ENCODE data around the gene IDH3B.
A peak's percentile ranks its signal among the peaks of the same experiment; 100 is the strongest.
"Not testable (repeated sequence)": the region's sequence is repeated elsewhere in the genome, so short reads cannot be mapped to it uniquely, and the experiment has no call there.

IDH3B gene

DNA sequence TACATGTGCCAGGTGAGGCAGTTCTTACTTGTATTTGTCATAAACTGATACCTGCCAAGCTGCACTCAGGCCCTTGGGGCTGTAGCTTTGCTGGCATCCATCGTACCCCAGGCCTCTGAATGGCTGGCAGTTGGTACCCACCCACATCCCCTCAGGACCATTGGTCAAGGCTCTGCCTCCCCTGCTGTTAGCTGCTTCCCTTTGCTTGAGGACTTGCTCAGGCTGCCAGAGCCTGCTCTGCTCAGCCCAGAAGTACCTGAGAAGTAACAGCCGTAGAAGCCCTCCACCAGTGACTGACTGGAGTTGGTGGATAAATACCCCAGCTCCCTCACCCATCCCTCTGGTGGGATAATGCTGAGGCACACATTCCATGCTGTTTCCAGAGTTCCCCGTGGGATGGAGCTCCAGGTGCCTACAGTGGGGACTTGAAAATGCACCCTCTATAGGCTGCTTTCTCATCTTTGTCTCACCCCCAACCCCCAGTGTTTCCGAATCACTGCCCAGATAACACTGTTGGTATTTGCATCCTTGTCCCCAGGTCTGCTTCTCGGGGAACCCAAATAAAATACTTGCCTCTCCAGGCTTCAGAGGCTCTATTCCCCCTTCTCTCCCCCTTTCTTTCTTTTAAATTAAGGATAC, 35.9 kb upstream of the IDH3B start:
- no peak for TF ChIP-seq POLR2A (IDR thresholded peaks at IDR 0.05; ENCODE audit: low read length)
- TF ChIP-seq GATA1 (IDR thresholded peaks at IDR 0.05; ENCODE audit: low read depth, low read length): no peak
- no peak for DNase-seq

DNA sequence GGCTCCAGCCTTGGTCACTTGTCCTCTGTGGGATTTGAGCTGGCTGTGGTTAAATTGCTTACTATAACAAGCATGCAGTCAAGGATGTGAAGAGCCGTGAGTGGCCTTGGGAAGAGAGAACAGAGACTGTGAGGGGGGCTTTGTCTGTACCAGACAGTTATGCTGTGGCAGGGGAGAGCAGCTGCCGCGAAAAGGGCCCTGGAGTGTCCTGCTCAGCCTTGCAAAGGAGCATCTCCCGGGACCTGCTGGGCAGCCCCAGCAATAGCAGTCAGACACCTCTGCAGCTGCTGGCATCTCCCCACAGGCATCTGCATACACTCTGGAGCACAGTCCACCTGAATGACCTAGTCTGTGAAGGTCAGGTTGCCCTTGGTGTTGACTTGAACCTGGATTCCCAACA, 34.9 kb upstream of the IDH3B start:
- TF ChIP-seq POLR2A (IDR thresholded peaks at IDR 0.05; ENCODE audit: low read length): no peak
- no peak for TF ChIP-seq GATA1 (IDR thresholded peaks at IDR 0.05; ENCODE audit: low read depth, low read length)
- no peak for DNase-seq

DNA sequence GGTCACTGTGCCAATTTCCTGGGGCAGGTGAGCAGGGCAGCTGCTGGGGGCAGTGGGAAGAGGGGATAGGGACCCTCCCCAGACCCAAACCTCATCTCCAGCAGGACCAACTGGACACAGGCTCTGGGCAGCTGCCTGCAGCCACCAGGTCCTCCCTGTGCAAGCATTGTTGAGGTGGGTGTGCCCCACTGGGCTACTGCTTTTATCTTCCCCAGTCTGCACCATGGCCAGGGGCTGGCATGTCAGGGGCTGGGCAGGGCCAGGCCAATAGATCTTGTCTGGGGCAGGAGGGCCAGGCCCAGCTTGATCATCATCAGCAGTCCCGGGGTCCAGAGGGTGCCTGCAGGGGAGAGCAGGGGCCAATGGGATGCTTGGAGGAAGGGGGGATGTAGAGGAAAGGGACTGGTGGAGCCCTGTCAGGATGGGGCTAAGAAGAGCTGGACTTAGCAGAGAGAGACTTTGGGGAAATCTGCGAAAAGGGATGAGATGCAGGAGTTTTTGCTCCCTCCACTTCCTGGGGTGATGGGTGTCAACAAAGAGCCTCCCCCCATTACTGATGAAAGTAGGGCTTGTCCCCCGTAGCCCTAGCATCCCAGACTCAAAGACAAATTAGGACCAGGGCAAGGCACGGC, 34.3 kb upstream of the IDH3B start:
- DNase-seq: no peak
- TF ChIP-seq POLR2A (IDR thresholded peaks at IDR 0.05; ENCODE audit: low read length): no peak
- no peak for TF ChIP-seq GATA1 (IDR thresholded peaks at IDR 0.05; ENCODE audit: low read depth, low read length)

DNA sequence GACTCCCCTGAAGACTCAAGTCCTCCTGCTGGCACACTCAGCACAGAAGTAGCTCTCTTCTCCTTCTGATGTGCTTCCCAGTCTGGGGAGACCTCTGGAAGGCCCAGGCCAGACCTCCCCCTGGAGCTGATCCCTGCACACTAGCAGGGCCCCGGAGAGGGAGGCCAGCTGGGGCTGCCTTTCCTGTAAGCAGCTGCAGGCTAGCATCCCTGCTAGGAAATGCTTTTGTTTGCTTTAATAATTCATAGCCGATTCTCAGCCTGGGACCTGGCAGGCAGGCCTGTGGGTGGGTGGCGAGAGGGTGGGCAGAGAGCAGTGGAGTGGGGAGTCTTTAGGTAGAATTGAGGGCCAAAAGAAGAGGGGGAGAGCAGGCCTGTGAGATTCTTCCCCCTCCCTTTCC, 33.8 kb upstream of the IDH3B start:
- TF ChIP-seq GATA1 (IDR thresholded peaks at IDR 0.05; ENCODE audit: low read depth, low read length): no peak
- no peak for TF ChIP-seq POLR2A (IDR thresholded peaks at IDR 0.05; ENCODE audit: low read length)
- DNase-seq: no peak

DNA sequence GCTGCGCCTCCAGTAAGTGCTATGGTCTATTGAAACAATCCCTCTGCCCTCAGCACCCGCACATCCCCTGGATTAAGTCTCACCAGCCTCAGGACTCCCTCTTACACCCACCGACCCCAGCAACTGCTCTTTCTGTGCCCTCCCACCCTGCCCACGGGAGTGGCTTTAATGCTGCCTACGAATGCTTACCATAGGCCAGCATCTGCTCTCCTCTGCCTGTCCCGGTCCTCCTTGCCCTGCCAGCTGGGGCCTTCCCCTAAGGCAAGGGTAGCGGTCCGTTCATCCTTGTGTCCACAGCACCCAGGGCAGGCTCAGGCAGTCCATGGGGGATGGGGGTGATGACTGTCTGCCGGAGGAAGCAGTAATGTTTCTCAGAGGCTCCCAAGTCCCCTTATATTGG, 32.6 kb upstream of the IDH3B start:
- TF ChIP-seq POLR2A (IDR thresholded peaks at IDR 0.05; ENCODE audit: low read length): no peak
- TF ChIP-seq GATA1 (IDR thresholded peaks at IDR 0.05; ENCODE audit: low read depth, low read length): no peak
- DNase-seq: no peak

DNA sequence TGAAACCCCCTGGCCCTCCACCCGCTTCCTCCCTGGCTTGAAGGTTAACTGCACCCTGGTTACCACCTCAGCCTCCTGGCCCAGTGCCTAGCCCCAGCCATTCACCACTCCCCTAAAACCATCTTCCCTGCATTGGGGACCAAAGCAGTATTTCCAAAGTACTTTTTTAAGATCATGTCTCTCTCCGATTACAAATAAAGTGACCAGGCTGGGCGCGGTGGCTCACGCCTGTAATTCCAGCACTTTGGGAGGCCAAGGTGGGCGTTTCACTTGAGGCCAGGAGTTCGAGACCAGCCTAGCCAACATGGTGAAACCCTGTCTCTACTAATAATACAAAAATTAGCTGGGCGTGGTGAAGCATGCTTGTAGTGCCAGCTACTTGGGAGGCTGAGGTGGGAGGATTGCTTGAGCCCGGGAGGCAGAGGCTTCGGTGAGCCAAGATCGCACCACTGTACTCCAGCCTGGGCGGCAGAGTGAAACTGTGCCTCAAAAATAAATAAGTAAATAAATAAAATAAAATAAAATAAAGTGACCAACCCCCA, 32.0 kb upstream of the IDH3B start:
- not testable (repeated sequence) for DNase-seq

DNA sequence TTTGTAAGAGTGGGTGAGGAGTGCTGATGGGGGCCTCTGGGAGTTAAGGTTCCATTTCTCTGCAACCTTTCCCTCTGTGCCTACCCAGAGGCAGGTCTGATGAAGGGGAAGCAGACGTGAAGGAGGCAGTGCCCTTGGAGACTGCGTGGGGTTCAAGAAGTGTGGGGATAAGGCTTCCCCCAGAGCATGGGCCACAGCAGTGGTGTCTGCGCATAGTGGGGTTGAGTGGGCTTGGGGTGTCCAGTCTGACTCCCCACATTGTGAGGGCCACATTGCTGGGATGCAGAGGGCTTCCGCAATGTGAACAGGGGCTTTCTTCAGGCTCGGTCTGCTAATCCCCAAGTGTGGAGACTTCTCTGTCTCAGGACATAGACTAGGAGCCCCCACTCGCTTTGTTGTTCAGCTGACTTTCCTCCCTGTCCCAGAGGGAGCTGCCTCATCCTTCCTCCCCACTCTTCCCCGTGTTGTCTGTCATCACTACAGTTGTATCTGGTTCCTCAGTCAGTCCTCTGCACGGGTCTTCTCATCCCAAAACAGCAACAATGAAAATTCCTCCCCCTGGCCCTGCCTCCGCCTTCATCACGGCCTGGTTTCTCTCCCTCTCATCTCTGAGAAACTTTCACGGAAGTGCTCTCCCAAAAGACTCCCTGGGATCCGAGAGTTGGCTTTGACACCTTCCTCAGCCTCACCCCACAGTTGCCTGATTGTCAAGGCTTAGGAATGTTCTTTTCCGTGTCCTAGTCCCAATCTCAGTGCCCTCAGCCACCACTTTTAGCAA, 31.4 kb upstream of the IDH3B start:
- TF ChIP-seq POLR2A (IDR thresholded peaks at IDR 0.05; ENCODE audit: low read length) (no peak), GATA1 (IDR thresholded peaks at IDR 0.05; ENCODE audit: low read depth, low read length) (no peak)
- DNase-seq: no peak

DNA sequence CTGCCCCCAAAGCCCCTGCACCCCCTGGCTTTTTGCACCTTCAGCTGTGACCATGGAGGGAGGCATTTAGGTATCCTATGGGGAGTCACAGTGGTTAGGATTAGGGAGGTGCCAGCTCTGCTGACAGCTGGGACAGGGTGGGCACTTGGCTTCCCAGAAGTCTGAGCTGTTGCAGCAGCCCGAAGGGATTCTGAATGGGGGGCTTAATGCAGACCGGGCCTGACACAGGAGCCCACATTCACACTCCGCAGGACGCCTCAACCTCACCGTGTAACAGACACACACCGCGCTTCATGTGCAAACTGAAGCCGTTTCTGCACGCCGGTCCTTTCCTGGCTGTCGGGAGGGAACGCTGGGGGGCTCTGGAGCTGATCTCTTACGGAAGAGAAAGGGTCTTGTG, 30.5 kb upstream of the IDH3B start:
- no peak for DNase-seq
- TF ChIP-seq POLR2A (IDR thresholded peaks at IDR 0.05; ENCODE audit: low read length): no peak
- TF ChIP-seq GATA1 (IDR thresholded peaks at IDR 0.05; ENCODE audit: low read depth, low read length): no peak

DNA sequence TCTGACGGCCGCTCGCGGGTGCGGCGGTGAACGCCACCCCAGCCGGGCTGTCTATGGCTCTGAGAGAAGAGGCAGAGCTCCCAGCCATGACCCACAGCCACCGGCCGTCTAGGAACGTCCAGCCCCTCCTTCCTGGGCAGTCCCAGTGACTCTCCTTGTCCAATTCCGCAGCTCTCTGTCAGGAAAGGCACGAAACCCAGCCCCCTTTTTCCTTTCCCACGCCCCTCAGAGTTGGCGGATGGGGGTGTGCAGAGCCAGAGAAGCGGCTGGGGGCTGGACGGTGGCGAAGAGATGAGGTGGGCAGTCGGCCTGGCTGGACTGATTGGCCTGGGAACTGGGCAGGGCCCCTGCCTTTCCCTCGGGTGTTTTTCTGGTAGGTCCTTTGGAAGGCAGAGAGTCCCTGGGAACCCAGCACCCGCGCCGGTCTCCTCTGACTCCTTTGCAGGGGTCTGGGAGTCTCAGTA, 30.0 kb upstream of the IDH3B start:
- no peak for DNase-seq
- TF ChIP-seq GATA1 (IDR thresholded peaks at IDR 0.05; ENCODE audit: low read depth, low read length) (no peak), POLR2A (IDR thresholded peaks at IDR 0.05; ENCODE audit: low read length) (no peak)

DNA sequence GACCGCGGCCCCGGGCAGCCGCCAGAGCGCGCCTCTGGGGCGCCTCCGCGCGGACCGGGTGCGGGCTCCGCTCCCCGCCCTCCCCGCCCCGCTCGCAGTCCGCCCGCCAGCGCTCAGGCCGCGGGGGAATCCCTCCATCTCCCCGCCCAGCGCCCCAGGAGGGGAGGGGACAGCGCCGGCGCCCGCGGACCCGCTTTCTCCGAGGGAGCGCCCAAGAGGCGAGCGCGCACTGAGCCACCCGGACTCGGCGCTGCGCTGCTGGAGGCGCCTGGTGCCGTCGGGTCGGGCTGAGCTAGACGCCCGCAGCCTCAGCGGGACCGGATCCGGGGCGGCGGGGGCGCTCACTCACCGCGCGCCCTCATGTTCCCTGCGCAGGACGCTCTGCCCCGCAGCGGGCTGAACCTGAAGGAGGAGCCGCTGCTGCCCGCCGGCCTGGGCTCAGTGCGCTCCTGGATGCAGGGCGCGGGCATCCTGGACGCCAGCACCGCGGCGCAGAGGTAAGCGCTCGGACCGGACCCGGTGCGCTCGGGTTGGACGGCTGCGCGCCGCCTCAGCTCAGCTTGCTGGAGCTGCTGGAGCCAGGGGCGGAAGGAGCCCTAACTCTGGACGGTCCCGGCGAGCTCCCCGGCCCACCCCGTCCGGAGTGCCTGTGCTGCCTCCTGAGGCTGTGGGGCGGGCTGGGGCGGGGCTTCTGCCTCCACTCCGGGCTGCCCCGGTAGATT, 29.4 kb upstream of the IDH3B start:
- TF ChIP-seq GATA1 (IDR thresholded peaks at IDR 0.05; ENCODE audit: low read depth, low read length) (no peak), POLR2A (IDR thresholded peaks at IDR 0.05; ENCODE audit: low read length) (no peak)
- DNase-seq: peak; percentile 21 to 45

DNA sequence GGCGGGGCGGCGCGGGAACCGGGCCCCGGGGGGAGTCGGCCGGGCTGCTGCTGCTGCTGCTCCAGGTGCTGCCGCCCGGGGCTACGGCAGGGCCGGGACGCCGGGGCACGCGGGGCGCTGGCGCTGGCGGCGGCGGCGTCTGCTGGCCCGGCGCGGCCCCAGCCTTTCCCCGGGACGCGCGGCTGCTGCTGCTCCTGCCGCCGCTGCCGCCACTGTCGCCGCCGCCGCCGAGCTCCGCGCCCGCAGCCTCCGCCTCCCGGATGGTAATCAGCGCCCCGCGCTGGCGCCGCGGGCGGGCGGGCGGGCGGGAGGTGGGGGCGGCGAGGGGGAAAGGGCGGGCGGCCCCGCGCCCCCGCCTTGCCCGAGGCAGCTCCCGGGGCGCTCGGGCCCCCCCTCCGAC, 28.9 kb upstream of the IDH3B start:
- DNase-seq: peak; percentile 28 to 45
- no peak for TF ChIP-seq GATA1 (IDR thresholded peaks at IDR 0.05; ENCODE audit: low read depth, low read length)

DNA sequence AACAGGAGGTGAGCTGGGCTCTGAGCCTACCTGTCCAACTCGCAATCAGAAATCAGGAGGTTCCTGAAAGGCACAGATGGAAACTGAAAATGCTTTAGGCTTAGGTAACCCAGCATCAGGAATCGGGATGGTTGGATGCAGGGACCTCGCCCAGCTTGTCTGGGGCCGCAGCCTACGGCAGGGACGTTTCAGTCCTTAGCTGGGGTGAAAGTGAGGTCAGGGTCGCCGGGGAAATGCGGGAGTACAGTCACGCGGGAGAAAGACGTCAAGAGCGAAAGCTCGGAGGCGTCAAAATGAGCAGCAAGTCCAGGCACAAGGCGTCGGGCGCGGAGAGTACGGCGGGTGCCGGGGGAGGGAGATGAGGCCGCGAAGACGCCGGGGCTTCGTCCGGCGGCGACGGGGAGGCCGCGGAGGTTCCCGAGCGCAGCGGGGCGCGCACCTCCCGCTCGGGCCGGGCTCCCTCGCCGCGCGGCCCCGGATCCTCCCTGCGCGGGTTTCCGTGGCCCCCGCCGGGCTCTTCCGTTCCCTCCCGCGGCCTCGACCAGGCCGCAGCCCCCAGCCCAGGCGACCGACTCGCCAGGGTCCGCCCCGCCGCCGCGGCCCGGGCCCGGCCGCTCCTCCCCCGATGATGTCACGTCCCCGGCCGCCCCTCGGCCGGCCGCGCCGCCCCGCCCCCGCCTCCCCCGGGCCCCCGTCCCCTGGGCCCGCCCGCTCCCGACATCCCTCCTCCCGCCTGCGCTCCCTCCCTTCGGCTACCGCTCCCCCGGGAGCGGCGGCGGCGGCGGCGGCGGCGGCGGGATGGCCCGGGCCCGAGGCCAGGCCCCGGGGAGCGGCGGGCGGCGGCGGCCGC, 28.2 kb upstream of the IDH3B start, which contains the start of gene EBF4:
TSS of gene EBF4 (plus strand) at position 745 of the 850 bp plus-strand sequence. CDS start 866 bp downstream, outside the sequence.
- no peak for TF ChIP-seq POLR2A (IDR thresholded peaks at IDR 0.05; ENCODE audit: low read length)
- no peak for TF ChIP-seq GATA1 (IDR thresholded peaks at IDR 0.05; ENCODE audit: low read depth, low read length)
- DNase-seq: peak; percentile 19 to 21

DNA sequence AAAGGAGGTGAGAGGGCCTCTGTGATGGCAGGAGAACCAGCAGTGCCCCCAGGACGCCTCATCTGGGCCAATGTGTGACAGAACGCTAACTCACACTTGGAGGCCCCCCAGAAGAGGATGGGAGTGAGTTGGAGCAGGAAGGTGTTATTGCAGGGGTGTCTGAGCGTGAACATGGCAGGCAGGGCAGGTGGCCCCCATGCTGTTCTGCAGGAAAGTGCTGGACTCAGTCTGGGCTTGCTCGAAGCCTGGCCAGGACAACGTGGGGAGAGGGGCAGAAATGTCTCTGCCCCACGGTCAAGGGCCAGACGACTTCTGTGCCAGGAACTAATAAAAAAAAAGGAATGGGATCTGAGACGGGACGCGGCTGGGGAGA, 27.6 kb upstream of the IDH3B start:
- TF ChIP-seq POLR2A (IDR thresholded peaks at IDR 0.05; ENCODE audit: low read length): no peak
- TF ChIP-seq GATA1 (IDR thresholded peaks at IDR 0.05; ENCODE audit: low read depth, low read length): no peak
- no peak for DNase-seq

All from erythroblast (primary cell).